Stimulated activated CD4-positive, alpha-beta T cell treated with anti-CD3 and anti-CD28 coated beads, Interleukin-12 subunit alpha, Interleukin-12 subunit beta, amount 100 ng/mL, for 48 hours (primary cell): ENCODE measurements around the gene BICC1.

Source experiments
- DNase-seq, 3 donors: peaks; one replicate each; pipeline ENCODE4 v3.0.0-alpha.2; 2020; ENCODE audit warnings: low read depth in 2 of 3, low spot score in 1 of 3

The BICC1 gene

DNA sequence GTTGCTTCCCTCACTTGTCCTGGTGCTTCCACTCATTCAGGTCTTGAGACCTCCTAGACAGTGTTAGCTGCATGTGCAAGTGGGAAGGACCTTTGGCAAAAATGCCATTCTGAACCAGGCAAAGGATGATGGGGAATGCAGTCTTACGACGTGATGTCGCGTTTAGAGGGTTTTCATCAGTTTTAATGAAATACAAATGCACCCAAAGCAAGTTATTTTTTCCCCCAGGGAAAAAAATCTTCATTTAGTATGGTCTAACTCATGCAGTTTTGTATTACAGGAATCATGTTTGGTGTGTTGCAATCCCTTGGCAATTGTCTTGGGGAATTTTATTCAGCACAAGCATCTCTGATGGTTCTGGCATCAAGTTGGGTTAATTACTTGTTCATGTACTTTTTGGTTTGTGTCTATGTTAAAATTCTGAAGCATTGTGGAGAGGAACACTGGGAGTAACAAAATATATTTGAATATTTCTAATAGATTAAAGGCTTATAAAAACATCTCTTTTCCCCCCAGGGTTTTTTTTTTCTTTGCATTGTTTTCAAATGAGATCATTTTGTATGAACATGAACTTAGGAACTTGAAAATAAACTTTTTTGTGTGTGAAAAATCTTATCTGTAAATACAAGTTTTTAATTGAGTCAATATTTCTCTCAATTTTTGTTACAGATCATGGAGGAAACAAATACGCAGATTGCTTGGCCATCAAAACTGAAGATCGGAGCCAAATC is 188.9 kb downstream of the BICC1 start:
- DNase-seq: no peak

DNA sequence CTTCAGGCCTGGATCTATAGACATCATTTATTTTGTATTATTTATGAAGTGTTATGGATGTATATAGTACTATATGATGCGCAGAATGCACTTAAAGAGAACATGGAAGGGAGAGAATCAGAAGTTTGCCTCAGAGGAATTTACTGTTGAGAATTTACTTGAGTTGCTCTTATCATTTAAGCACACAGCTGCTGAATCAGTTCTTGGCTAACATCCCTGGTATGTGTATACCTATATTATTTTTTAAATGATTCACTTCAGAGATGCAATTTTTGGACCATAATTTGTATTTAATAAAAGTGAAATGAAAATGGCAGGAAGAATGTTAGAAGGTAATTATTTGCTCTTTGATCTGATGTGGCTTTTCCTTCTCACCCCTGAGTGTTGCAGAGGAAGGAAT is 191.6 kb downstream of the BICC1 start:
- DNase-seq: no peak

DNA sequence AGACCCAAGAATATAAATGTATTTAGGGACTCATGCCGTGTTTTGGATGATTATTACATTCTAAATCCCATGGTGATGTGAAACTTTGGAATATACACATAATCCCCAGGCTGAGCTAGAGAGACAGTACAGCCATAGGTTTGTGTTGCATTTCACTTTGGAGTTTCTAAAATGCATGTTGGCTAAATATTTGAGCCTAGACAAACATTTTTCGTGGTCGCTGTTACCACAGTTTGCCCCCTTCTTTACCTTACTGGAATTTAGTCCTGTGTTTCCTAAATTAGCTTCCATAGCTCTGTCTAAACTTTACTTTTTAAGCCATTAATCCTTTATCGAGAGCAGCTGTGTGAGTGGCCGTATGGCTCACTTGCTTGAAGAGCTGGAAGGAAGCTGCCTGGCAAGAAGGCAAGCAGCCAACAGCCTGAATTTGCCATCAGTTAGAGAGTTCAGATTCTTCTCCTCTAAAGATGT is 192.0 kb downstream of the BICC1 start:
- no peak for DNase-seq

DNA sequence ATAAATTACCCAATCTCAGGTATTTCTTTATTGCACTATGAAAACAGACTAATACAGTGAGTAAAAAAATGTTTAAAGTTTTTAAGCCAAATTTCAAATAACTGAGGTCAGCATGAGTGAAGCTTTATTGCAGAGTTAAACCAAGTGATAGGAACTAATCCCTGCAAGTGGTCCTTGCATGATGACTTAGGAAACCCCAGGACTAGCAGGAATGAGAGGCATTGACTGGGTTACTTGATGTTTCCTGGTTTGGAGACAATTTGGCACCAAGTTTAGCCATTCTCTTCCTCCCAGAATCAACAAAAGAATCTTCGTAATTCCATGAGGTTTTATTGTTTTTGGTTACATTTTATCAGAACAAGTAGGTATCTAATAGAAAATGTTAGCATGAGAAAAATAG is 194.2 kb downstream of the BICC1 start:
- no peak for DNase-seq

DNA sequence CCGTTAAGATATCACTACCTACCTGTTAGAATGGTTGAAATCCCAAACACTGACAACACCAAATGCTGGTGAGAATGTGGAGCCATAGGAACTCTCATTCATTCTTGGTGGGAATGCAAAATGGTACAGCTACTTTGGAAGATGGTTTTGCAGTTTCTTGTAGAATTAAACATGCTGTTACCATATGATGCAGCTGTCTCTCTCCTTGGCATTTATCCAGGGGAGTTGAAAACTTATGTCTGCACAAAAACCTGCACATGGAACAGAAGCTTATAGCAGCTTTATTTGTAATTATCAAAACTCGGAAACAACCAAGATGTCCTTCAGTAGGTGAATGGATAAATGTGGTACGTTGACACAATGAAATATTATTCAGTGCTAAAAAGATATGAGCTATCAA is 199.5 kb downstream of the BICC1 start:
- no peak for DNase-seq

- DNase-seq: no peak
Observed at GRCh38 chr10:58712982-58713381, 200.3 kb downstream of the BICC1 start.

- no peak for DNase-seq
Observed at GRCh38 chr10:58714409-58714808, 201.7 kb downstream of the BICC1 start.

DNA sequence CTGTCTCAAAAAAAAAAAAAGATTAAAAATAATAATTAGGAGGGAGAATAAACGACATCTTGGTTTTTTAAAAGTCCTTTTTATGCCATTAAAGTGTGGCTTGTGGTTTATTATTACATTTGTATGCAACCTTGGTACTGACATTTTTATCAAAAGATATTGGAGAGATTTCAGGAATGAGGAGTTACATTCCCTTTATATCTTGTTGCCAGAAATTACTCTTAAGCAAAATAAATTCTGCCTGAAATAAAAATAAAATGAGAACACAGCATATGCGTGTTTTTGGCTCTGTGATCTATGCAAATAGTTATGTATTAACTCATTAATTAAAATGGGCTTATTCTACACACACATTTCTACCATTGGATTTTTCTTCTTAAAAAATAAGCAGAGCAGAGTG is 202.4 kb downstream of the BICC1 start:
- DNase-seq: no peak

GRCh38 chr10:58718596-58718995 is 205.9 kb downstream of the BICC1 start:
- DNase-seq: no peak

- DNase-seq: no peak
Observed at GRCh38 chr10:58721601-58722281, 209.1 kb downstream of the BICC1 start.

DNA sequence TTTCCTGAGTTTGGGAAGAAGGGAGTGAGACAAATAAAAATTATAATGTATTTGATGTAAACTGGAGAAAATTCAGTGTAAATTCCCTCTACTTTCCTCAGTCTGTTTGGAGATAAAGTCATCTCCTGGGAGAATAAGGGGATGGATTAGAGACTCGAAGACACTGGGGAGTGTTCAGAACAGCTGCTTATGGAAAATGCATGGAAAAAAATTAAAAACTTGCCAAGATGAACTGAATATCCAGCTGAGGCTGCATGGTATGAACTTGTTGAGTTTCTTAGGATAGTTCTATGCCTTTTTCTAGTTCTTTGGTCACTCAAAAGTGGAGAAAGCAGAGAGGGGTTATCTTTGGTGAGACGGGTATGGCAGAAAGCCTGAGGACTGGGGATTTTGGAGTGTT is 210.5 kb downstream of the BICC1 start:
- DNase-seq: no peak

GRCh38 chr10:58723966-58724365 is 211.3 kb downstream of the BICC1 start:
- DNase-seq: no peak

DNA sequence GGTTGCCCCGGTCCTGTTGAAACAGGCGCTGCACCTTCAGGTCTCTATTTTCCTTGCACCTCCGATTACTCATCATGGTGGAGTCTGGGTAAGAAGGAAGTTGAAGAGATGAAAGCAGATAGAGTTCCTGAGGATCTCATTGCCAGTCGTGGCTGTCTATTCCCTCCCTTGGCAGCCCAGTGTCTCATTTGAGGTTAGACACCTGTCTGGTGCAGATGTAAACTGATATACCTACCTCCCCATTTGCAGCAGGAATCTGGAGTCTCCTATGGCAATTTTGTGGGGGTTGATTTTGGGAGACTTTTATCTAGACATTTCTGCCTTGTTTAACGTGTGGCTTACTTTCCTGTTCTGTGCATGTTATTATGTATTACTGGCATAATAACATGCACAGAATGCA is 212.1 kb downstream of the BICC1 start:
- no peak for DNase-seq

DNA sequence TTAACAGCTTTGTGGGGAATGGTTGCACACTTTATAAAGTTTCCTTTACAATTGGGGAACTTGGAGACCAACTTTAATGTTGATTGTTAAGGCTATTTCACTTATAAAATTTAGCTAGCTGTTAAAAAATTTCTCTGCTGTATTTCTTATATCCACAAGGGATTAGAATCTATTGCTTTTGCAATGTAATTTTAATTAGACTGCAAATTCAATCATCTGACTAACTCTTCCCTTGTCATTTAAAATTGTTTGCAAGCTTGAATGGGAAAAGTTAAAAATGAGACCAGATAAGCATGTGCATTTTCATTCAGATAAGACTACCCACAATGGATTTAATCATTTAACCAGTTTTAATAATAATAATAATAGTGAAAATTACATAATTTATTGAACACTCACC is 213.2 kb downstream of the BICC1 start:
- DNase-seq: no peak

DNA sequence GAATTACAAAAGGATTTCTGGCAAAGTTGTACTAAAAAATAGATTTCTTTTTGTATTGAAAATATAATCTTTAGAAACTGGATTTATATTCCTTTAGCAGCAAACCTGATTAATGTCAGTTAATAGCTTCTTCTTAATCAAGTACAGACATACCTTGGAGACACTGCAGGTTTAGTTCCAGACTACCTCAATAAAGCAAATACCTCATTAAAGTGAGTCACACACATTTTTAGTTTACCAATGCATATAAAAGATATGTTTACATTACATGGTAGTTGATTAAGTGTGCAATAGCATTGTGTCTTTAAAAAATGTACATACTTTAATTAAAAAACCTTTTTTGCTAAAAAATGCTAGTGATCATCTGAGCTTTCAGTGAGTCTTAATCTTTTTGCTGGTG is 215.0 kb downstream of the BICC1 start:
- DNase-seq: no peak

GRCh38 chr10:58731276-58731675 is 218.6 kb downstream of the BICC1 start:
- no peak for DNase-seq

- DNase-seq: no peak
Observed at GRCh38 chr10:58733436-58733835, 220.8 kb downstream of the BICC1 start.

DNA sequence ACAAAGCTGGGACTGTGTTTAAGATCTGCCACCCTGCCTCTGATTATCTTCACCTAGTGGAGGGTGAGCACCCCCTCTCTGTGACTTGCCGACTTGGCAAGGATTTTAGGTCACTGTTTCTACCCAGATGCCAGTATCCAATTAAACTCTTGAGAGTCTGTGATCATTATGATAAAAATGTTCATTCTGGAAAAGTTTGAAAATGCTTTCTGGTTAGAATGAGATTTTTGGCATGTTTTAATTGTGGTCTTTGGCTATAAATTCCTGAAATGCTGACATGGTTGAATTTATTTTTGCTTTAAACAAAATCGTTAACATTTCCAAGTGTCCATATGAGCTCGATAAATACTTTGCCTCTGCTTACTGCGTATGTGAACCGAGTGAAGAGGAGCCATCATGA is 221.4 kb downstream of the BICC1 start:
- no peak for DNase-seq

GRCh38 chr10:58734664-58735063 is 222.0 kb downstream of the BICC1 start:
- DNase-seq: no peak

GRCh38 chr10:58735087-58735486 is 222.4 kb downstream of the BICC1 start:
- no peak for DNase-seq

DNA sequence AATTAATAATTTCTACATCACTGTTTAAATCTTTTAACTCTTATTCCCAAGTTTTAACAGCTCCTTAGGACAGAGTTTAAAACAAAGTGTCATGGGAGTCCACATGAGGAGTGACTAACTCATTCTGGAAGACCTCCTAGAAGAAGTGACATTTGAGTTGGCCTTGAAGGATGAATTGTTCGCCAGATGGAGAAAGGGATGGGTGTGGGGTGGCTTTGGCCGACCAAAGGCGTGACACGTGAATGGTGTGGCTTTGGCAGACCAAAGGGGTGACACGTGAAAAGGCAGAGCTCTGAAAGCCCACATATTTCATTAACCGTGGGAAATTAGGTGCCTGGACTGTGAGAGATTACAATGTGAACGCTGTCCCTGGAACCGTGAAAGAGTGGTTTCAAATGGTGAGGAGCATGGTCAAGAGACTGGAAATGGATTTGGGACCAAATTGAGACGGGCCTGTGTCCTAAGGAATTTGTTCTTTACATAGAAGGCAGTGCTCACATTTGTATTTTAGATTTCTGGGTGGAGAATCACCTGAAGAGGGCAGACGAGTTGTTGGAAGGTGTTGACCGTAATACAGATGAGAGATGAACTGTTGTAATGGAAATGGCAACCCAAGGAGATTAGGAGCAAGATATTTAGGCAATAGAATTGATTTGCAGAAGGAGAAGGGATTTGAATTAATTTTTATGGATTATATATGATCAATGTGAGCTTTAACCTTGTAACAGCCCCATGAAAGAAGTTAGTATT is 228.1 kb downstream of the BICC1 start:
- DNase-seq: no peak

- DNase-seq: no peak
Observed at GRCh38 chr10:58741673-58742072, 229.0 kb downstream of the BICC1 start.
